Fibroblast of skin of left quadriceps (primary cell): ENCODE results near the gene CNGA4.
A peak's percentile ranks its signal among the peaks of the same experiment; 100 is the strongest.
"Not testable (repeated sequence)": the region's sequence is repeated elsewhere in the genome, so short reads cannot be mapped to it uniquely, and the experiment has no call there.

Source experiments
- DNase-seq, 2 experiments: peaks; one replicate each; pipeline ENCODE4 v3.0.0-alpha.2; 2013; ENCODE audit warnings: low read depth in 2 of 2

Gene CNGA4

DNA sequence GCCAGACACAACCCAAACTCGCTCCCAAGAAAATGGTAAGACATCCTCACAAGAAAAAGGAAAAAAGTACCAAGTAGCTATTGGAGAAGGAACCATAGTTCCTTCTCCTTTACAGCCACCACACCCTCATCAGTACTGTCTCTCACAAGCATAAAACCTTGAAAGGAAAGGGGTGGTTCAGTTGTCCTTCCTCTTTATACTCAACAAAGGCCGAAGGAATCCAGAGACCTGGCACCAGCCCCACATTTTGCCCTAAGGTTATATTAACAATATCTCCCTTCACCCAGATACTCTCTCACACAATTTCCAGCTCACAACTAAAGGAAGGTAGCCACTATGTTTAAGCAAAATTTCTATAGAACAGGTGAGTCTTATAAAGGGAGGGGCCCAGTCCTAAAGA is 13.0 kb upstream of the CNGA4 start:
- no peak for DNase-seq

DNA sequence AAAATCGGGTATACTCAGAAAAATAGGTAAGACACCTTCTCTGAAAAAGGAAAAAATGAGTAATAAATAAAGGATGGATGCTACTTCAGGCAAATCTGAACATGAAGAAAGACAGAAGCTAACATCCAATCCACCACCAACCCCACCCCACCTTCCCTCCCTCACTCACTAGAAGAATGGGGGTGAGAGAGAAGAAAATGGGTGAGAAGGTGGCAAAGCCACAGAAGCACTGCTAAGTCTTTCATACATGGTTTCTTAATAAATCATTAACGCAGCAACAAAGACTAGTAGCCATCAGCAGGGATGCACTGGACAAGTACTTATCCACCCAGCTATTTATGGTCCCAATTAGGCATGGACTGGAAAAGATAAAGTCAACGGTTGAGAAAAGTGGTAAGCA is 10.4 kb upstream of the CNGA4 start:
- no peak for DNase-seq

DNA sequence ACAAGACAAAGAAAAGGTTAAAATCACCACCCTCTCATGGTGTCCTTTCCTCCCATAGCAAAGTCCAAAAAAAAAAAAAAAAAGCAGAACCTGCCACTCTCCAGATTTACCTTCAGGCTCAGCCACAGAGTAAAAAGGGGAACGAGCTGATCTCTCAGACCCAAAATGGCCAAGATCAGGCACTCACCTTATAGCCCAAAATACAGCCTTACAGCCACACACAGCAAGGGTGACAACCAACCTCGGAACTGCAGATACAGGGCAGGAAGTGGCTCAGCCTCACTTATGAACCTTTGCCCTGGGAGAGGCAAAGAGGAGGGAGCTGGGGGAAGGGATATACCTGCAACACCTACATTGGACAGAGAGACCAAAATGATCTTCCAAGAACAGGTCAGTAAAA is 9.0 kb upstream of the CNGA4 start:
- DNase-seq, result no peak

DNA sequence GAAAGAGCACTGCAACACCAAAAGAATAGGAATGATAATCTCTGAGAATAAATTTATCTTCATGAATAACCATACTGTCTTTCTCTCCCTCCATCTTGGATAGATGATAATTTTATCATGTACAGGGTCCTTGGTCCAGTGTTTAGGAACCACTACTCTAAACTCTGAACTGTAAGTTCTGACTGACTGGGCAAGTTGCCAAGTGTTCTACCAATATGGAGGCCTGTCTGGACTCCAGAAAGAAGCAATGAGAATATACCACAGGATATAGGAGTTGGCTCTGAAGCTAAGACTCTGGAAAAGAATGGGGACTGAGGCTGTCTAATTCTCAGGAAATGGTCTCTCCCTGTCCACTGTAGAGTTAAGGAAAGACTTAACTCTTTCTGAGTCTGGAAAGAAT is 6.0 kb upstream of the CNGA4 start:
- DNase-seq, result no peak

DNA sequence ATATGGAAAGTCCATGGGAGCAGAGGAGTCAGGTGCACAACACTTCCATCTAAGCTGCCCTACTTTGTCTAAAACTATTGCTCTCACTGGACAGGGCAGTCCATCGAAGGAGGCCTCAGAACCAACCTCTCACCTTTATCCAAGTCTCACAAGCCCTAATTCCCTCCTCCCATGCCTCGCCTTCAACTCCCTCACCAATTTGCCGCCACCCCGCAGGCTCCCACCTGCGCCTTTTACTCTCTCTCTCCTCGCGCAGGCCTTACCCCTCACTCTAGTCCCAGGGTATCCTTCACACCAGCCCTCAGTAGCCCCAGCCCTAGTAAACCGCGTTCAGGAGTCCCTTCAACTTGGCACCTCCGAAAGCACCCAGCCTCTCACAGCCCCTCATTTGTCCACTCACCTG is 4.9 kb upstream of the CNGA4 start:
- DNase-seq, result no peak

DNA sequence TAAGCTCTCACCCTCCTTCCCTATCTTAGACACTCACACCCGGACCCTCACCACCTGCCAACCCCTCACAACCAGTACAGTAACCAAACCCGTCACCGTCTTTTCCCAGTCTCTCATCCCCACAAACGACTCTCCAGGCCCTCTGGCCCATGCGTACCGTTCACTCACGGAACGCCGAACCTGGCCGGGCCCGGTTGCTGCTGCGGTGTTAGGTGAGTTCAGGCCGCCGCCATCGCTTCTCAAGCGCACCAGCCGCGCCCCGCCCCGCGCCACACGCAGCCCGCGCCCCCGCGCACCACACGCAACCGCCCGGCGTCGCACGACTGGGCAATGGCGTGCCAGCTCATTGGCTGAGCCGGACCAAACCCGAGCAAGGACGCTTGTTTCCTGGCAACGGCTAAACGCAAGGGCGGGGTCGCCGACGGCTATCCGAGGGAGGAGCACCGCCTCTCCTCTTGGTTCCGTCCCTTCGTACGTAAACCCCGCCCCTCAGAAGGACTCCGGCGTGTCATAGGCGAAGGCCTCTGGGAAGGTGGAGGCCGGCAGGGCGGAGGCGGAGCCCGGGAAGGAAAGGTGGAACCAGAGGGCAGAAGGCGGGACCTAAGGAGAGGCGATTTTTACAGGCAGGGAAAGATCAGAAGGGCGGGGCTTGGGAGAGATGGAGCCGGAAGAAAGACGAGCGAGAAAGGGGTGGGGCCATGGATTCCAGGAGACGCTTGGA is 4.3 kb upstream of the CNGA4 start, which contains the start of gene FHIP1B:
Gene FHIP1B, minus strand, starts transcription at position 250 of the 721 bp plus-strand sequence. CDS start 10,120 bp downstream, outside the sequence.
- DNase-seq, result peak; percentile 99

DNA sequence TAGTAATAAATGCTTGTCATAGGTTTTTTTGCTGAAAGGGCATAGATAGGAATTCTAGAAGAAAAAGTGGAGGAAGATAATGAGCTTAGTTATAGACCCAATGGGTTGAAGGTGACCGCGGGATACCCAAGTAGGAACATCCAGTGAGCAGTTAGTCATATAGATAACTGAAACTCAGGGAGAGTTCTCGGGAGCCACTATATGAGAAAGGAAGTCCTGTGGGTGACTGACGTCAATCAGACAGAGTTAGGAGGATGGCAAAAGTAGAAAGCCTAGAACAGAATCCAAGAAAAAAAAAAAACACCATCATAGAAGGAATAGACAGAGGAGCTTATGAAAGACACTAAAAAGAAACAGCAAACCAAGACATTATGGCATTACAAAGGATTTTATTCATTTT is 1.6 kb upstream of the CNGA4 start:
- no peak for DNase-seq

DNA sequence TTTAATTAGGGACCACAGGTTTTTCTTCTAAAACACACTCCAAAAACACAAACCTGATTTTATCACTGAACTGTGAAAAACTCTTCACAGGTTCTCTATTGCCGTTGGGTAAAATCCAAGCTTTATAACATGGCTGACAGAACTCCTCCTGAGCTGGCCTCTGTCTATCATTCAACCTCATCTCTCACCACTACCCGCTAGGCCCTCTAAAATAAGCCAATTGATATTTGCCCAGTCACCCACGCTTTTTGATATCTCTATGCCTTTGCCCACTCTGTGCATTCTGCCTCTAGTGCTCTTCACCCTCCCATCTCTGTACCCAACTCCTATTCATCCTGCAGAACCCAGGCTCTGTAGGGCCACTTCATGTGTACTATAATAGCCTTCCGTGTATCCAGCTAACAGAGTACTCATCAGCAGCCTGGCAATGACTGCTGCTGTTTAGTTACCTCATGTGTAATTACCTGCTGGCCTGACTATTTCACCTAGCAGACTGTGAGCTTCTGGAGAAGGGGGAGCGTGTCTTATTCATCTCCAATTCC is 1.1 kb upstream of the CNGA4 start:
- no peak for DNase-seq

DNA sequence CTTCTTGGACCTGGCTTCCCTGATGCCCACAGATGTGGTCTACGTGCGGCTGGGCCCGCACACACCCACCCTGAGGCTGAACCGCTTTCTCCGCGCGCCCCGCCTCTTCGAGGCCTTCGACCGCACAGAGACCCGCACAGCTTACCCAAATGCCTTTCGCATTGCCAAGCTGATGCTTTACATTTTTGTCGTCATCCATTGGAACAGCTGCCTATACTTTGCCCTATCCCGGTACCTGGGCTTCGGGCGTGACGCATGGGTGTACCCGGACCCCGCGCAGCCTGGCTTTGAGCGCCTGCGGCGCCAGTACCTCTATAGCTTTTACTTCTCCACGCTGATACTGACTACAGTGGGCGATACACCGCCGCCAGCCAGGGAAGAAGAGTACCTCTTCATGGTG is 1.2 kb downstream of the CNGA4 start:
- no peak for DNase-seq

DNA sequence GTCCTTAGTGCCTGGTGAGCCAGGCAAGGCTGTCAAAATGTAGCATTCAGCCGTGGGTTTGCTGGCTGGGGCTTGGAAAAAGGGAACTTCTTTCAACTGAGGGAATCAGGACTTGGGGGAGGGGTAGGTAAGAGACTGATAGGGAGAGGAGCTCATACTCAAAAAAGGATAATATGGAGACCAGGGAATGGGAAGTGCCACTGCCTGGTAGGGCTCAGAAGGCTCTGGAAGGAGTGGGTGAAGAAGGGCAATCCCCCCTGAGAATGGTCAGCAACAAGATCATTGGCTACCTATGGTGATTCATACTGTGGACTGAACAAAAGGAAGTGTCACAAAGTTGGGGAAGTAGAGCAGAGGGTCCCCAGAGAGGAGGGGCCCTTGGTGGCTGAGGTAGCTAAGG is 1.9 kb downstream of the CNGA4 start:
- no peak for DNase-seq

DNA sequence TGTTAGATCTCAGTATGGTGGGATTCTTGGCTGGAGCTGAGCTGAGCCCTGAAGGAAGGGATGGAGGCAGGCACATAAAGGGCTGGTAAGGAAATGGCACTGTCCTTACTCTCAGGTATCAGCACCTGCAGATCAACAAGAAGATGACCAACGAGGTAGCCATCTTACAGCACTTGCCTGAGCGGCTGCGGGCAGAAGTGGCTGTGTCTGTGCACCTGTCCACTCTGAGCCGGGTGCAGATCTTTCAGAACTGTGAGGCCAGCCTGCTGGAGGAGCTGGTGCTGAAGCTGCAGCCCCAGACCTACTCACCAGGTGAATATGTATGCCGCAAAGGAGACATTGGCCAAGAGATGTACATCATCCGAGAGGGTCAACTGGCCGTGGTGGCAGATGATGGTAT is 2.4 kb downstream of the CNGA4 start:
- no peak for DNase-seq

DNA sequence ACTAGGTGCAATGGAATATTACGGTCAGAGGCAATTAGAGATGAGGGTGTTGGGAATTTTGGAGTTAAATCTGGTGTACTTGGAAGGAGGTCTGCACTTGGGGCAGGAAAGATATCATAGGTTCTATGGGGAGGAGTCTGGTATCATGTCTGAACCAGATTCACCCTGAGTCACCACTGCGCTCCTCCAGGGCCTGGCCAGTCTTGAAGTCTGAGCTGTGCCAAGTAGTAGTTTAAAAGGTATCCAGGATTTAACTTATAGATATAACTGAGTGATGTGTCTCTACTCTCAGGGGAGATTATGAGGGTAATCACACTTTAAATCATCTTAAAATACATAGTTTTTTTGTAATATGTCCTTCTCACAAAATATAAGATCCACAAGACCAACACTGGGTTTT is 6.6 kb downstream of the CNGA4 start:
- DNase-seq, result no peak

DNA sequence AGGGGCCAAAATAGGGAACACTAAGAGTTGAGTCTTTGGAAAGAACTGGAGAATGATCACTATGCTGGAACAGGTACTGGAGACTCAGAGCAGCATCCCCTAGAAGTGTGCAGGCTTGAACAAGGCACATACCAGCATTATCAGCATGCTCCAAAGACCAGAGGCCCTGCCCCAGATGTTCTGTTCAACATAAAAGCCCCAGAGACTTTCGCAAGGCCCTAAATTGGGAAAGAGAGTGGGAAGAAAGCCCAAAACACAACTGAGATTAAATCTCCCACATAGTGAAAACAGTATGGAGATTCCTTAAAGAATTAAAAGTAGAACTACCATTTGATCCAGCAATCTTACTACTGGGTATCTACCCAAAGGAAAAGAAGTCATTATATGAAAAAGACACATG is 9.4 kb downstream of the CNGA4 start:
- DNase-seq, result peak; percentile 14 to 20

DNA sequence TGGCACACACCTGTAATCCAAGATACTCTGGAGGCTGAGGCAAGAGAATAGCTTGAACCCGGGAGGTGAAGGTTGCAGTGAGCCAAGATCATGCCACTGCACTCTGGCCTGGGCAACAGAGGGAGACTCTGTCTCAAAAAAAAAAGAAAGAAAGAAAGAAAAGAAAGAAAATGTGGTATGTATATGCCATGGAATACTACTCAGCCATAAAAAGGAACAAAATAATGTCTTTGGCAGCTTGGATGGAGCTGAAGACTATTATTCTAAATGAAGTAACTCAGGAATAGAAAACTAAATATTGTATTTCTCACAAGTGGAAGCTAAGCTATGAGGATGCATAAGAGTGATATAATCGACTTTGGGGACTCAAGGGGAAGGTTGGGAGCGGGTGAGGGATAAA is 10.0 kb downstream of the CNGA4 start:
- DNase-seq, result not testable (repeated sequence)

DNA sequence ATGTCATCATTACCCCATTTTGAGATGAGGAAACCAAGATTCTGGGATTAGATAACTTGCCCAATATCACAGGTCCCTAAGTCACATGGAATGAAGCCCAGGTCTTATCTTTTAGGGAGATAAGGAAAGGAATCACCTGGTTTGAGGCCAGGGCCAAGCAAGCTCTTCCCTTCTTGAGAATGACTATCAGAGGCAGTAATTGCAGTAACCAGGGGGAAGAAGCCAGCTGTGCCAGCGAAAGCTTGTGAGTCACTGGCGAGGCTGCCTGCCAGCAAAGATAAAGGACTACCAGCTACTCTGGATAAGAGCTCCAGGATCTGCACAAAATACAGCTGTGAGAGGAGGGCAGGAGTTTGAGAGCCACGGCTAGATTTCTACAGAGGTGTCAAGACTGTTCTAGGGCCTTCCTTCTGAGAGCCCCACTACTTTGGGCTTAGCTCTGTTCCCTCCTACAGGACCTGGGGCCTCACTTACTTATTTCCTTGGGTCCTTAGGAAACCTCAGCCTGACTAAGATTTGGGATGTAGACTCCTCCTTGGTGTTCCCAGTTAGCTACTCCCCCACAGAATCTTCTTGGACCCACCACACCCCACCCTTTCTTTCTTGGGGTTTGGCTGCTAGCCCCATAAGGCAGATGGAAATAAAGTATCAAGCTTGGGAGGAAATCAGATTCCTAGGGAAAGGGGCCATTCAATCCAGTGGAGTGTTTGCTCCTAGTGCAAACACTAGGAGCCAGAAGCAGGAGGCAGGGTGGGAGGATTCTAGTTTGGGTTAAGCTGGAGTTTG is 11.1 kb downstream of the CNGA4 start:
- DNase-seq, result no peak

DNA sequence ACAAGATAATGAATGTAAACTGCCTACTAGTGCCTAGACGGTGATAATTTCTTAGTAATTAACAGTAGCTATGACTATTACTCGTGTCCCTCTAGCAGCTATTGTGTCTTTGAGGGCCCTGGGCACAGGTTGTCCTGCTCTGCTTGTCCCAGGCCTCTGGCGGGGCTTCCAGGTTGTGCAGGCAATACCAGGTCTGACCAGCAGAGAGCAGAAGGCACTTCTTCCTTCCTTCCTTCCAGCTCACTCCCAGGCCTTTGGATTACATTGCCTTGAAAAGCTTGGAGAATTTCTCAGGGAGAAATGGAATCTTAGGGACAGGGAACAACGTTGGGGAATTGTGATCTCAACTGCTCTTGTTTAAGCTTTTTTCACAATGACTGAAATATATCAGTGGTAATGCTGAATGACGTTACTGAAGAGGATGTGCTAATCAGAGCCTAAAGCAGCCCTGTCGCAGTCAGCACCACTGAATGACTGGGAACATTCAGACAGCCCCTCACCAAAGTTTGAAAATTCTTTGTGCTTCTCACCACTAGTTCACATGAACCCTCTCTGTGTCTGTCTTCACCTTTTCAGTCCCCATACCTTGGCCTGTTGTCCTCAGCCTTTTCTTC is 12.3 kb downstream of the CNGA4 start:
- peak; percentile 31 to 45 for DNase-seq

DNA sequence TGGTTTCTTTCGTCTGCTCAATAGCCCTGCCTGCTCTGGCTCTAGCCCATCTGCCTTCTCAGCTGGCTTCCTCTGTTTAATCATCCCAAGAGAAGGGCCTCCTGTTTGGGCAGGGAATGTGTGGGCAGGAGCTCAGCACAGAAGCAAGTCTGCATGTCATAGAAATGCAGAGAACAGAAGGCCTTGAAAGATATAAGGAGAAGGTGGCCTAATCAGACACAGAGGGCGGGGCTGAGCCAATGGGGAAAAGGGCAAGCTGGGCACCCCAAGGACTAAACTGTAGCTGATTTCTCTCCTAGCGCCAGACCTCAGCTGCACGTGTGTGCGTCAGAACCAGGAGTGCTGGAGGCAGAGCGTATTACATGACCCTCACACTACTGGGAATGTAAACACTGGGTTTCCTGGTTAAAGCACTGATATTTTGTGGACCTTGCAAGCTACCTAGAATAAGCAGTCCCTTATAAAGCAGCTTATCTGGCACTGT is 13.1 kb downstream of the CNGA4 start:
- no peak for DNase-seq

DNA sequence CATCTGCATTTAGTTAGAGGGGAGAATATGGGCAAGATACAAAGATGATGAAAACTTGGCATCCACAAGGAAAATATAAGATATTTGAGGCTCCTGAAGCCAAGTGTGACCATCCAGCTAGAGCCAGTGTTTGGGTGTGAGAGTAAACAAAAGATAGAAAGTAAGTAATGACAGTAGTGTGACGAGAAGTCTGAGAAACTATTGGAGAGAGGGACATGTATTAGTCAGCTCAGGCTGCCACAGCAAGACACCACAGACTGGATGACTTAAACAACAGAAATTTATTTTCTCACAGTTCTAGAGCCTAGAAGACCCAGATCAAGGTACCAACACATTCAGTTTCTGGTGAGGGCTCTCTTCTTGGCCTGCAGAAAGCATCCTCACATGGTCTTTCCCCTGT is 14.3 kb downstream of the CNGA4 start:
- DNase-seq, result no peak

DNA sequence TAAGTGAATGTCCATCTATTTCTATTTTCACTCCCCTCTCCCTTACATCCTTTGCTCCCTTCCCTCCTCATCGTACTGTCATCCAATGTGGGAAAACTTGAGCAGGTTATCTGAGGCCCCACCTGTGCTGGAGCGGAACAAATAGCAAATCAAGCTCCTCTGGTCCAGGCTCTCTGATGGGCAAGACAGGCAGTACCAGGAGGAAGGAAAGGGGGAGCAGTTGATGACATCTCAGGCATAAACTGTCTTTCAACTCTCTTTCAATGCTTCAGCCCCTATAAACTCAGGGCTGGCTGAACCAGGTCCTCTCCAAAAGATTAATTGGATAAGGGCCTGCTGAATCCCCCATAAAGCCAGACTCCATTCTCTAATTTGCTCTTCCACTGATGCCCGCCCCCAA is 19.3 kb downstream of the CNGA4 start:
- no peak for DNase-seq

DNA sequence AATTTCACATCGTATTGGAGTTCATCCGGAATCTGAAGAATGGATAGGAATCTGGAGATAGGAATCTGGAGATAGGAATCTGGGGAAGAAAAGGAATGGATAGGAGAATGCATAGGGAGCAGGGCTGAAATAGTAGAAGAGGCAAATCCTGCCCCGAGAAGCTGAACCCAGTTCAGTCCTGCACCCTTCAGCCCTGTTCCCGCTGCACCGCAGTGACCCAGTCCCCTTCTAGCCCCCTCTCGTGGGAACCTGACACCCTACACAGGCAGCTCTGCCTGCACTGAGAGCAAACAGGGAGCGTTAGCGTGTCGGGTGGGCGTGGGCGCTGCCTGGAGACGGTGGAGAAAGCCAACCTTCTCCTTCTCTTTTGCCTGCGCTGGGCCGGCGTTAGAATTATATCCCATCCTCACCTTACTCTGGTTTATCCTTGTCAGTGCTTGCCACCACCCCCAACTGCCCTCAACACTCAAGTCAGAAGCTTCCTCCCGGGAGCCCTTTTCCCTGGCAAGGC is 19.7 kb downstream of the CNGA4 start:
- DNase-seq, result no peak

DNA sequence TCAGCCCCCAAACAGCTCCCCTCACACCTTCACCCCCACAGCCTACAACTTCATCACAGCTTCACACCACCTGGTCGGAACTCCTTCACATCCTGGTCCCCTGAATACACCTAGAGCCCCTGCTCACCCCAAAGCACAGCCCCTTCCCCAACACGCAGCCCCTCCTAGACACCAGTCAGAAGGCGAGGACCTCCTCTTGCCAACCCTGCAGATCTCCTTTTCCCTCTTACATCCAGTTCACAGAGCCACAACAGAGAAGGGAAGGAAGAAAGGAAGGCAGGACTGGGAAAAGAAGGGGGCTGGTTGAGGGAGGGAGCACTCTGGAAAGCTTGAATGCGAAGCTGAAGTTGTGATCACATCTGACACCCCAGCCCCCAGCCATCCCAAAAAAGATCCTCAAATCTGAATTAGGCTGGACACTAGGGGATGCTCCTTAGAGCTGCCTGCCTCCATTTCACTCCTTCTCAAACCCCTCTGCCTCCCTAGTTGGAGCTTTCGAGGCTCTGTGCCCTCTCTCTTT is 21.4 kb downstream of the CNGA4 start:
- DNase-seq, result no peak

DNA sequence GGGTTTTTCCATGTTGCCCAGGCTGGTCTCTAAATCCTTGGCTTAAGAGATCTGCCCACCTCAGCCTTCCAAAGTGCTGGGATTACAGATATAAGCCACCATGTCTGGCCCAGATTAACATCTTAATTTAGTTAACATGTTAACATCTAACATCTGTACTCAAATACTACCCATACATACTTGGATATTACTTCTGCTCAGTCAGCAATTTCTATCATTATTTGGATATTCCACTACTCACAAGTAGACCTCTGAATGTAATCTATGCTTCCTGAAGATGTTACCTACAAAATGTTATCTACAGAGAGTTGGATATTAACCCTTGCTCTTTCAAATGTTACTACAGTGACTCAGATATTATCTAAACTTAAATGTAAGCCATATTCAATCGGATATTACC is 24.8 kb downstream of the CNGA4 start:
- no peak for DNase-seq
